ENCODE data around the gene PABPN1.
"Not testable (repeated sequence)": the region's sequence is repeated elsewhere in the genome, so short reads cannot be mapped to it uniquely, and the experiment has no call there.

Gene PABPN1

DNA sequence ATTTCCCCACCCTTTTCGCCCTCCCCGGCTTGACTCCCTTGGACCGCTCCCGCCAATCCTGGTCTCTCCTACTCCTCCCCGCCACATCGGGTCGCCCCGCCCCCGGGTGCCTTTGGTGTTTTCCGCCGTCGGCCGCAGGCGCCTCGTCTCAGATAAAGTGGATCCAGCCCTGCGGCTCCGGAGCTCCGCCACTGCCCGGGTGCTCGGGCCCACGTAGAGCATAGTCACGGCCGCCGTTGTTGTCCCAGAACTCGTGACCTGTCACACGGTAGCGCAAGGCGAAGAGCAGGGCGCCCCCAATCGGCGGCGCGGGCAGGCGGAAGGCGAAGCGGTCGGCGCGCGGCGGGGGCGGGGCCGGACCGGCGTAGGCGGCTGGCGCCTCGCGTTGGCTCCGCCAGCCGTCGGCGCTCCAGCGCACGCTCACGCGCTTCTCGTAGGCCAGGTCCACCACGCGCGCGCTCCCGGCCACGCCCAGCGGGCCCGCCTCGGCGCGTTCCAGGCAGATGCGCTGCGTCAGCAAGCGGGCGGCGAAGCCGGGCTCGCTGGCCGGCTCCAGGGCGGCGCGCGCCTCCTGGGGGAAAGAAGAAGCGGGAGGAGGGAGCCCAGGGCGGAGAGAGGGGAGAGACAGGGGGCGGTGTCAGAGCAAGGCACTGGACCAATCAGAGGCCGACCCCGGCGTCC lies 19.8 kb upstream of the PABPN1 start:
- DNase-seq (ENCODE audit: low spot score) (peak; percentile 97), FAIRE-seq (peak; percentile 13)

DNA sequence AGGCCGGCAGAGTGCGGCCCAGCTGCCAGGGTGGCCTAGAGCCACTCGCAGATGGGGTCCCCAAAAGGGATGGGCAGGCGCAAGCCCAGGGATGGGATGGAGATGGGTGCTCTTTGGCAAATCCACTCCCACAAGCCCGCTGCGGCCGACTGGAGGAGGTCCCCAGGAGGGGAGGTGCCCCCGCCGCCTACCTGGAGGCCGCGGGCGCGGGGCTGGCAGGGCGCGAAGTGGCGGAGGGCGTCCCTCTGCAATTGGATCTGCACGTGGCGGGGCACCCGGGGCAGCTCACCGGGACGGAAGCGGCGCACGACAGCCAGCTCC lies 19.3 kb upstream of the PABPN1 start:
- FAIRE-seq, result no peak
- no peak for DNase-seq (ENCODE audit: low spot score)

DNA sequence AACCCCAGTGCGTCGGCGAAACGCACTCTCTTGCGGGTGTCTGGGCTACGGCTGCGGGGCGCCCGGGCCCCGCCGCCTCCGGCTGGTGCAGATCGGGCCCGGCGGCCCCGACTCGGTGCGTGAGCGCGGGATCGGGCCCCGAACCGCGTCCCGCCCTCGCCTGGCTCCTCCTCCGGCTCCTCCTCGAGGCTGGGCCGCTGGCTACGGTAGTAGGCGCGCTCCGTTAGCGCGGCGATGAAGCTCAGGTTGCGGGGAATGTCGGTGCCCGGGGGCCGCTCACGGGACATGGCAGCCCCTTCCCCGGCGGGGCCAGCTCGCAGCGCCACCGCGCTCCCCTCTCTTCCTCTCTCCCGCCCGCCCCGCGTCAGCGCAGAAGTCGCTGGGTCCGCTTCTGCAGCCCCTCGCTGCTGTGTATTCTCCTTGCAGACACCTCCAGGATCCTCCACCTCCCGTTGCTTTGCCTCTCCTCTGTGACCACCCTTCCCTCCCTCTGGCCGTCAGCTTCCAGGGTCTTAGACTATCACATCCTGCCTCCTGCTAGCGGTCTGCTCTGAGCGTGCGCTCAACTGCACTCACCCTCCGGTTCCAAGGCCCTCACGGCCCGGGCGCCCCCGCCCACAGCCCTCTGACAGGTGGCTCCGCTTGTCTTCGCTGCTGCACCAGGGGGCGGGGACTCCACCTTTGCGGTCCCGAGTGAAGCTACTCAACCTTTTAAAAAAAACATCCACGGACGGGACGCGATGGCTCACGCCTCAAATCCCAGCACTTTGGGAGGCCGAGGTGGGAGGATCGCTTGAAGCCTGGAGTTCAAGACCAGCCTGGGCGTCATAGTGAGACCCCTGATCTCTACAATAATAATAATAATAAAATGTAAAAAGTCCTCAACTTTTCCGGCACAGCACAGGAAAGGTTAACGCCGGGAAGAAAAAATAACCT lies 18.7 kb upstream of the PABPN1 start, which contains the start of gene PPP1R3E:
PPP1R3E (minus strand) TSS at position 570 of the 936 bp plus-strand sequence; CDS start at position 287, 283 bp downstream.
- no peak for FAIRE-seq
- peak; percentile 48 for DNase-seq (ENCODE audit: low spot score)

DNA sequence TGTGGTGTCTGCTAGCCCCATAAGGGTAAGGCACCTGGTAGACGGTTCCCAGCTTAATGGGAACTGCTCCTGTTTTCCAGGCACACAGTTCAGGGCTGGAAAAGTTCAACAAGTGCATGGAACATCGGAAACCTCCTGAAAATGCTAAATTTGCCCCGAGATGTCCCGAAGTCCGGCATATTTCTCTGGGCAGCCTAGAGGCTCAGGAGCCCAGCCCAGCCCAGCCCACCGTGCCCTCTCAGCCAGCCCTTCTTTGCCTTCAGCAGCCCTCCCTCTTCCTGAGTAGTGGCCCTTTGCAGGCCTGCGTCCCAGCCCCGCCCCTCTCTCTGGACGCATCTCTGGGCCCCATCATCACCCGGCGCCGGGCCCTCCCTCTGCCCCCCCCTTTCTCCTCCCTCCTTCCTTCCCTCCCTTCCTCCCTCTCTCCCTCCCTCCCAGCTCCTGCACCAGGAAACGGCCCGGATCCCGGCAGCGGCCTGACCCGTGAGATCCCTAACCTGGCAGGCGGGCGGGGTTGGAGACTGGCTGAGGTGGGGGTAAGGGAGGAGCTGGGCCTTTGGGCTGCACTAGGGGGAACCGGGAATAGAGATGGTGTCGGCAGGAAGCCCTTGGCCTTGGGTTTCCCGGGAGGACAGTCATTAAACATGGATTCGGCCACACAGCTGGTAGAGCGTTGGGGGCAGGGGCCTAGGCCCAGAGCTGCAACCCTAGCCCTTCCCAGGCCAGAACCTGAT lies 14.7 kb upstream of the PABPN1 start, which contains the start of gene BCL2L2:
BCL2L2 (plus strand) TSS at position 422 of the 734 bp plus-strand sequence. CDS start 935 bp downstream, outside the sequence.
- peak; percentile 83 for DNase-seq (ENCODE audit: low spot score)
- FAIRE-seq, result peak; percentile 48

DNA sequence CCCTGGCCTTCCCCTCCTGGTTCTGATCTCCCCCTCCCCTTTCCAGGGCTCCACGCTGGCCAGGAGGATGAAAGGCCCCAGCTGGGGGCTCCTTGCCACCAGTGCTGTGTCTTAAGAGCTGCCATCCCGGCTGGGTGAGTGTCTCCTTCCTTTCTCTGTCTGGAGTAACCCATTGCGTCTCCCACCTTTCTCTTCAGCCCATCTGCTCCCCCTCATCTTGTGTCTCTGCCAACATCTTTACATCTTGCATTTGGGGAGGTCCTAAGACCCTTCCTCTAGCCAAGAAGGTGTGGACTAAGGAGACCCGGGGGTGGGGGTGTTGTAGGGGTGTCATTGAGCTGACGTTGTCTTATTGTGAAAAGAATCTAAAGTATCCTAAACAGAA lies 14.1 kb upstream of the PABPN1 start:
- no peak for FAIRE-seq
- DNase-seq (ENCODE audit: low spot score), result no peak

DNA sequence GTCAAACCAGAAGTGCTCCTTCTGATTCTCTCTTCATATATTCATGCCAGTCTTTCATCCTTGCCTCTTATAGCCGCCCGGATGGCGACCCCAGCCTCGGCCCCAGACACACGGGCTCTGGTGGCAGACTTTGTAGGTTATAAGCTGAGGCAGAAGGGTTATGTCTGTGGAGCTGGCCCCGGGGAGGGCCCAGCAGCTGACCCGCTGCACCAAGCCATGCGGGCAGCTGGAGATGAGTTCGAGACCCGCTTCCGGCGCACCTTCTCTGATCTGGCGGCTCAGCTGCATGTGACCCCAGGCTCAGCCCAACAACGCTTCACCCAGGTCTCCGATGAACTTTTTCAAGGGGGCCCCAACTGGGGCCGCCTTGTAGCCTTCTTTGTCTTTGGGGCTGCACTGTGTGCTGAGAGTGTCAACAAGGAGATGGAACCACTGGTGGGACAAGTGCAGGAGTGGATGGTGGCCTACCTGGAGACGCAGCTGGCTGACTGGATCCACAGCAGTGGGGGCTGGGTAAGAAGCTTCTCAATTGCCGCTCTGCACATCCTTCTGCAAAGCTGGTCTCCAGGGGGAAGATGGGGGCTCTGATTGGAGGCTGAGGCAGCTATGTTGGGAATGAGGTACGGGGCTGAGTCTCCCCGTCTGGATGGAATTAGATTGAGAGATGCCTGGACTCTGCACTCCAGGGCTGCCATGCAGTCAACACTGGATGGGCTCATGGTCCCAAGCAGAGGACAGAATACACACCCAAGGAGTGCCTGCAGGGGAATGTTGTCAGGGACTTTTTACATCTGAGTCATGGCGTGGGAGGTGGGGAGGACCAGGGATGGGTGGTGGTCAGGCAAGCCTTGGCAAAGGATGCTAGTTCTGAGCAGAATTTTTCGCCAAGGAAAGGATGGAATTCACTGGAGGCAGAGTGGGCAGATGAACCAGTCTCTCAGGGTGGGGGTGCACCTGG lies 13.3 kb upstream of the PABPN1 start:
- FAIRE-seq (no peak), DNase-seq (ENCODE audit: low spot score) (peak; percentile 25)

DNA sequence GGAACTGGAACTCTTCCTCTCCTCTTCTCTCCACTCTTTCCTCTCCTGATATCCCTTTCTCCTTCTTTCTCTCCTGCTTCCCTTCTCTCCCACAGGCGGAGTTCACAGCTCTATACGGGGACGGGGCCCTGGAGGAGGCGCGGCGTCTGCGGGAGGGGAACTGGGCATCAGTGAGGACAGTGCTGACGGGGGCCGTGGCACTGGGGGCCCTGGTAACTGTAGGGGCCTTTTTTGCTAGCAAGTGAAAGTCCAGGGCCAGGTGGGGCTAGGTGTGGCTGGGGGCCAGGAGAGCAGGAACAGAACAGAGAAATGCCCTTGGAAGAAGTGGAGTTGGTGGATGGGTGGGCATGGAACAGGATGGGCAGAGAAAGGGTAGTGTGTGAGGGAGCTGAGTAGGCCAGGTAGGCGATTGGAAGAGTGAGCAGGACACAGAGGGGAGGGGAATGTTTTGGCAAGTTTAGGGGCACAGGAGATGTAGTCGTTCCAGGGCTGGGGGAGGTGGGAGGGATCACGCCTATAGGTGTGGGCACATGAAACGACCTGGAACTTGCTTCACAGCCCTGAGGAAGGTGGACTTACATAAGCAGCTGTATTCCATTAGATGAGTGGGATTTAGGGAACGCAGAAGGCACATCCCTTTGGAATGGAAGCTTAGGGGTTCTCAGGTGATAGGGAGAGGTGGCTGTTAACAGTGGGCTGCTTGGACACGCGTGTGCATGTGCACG lies 12.4 kb upstream of the PABPN1 start:
- FAIRE-seq (no peak), DNase-seq (ENCODE audit: low spot score) (no peak)

DNA sequence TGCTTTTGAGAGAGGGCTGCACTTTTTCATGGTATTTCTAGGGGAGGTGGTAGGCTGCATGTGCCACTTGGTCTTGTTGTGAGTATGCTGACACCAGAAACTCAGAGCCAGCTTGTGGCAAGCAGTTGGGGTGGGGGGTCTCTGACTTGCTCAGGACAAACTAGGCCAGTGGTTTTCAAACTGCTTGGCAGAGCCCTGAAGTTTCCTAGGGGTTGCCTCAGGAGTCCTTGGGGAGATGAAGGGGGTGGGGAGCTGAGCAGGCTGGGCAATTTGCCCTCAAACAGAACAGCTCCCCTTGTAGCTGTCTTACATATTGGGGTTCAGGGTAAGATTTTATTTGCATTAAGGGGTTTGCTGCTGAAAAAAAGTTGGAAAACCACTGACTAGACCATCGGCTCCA lies 10.7 kb upstream of the PABPN1 start:
- FAIRE-seq (no peak), DNase-seq (ENCODE audit: low spot score) (no peak)

DNA sequence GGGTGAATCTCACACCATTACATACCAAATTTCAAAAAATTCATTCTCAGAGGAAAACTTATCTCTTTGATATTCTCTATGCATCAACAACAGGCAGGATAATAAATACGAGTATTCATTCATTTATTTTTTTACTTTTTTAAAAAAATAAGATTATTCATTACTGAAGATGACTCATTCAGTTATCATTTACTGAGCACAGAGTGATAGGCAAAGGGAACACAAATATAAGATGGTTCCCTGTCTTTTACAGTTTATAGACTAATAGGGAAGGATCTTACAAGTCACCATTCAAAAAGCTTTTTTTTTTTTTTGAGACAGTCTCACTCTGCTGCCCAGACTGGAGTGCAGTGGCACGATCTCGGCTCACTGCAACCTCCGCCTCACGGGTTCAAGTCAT lies 5.0 kb upstream of the PABPN1 start:
- no peak for DNase-seq (ENCODE audit: low spot score)
- no peak for FAIRE-seq

DNA sequence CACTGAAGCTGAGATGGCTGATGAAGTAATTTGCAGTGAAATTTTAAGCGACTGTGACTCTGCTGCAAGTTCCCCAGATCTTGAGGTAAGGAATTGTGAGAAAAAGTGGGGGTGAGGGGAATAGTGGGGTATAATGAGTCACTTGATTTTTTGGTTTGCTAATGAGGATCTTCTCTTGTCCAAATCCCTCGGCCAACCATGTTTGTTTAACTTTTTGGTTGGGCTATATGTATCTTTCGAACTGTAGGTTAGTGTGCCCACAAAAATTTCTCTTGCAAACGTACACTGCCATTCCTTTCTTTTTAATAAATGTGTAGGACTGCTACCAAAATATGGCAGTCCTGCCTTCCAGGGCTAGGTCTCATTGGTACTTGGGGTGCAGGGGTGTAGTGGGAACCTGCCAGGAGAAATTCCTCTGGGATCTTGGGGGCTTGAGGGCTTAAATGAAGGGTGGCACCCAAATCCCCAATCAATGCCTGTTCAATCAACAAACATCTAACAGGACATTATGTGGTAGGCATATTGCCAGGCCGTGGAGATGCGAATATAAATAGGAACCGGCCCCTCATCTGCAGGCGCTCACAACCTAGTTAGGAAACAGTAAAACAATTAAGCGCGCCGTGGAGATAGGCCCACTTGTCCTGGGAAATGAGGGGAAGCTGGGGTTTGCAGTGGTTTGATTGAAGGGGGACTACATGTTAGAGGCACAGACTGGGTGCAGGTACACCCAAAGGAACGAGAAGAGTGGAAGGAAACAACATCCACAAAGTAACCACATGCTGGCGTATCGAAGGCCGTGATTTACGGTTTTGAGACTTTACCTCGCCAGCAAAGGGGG lies 1.3 kb upstream of the PABPN1 start:
- DNase-seq (ENCODE audit: low spot score), result no peak
- no peak for FAIRE-seq

DNA sequence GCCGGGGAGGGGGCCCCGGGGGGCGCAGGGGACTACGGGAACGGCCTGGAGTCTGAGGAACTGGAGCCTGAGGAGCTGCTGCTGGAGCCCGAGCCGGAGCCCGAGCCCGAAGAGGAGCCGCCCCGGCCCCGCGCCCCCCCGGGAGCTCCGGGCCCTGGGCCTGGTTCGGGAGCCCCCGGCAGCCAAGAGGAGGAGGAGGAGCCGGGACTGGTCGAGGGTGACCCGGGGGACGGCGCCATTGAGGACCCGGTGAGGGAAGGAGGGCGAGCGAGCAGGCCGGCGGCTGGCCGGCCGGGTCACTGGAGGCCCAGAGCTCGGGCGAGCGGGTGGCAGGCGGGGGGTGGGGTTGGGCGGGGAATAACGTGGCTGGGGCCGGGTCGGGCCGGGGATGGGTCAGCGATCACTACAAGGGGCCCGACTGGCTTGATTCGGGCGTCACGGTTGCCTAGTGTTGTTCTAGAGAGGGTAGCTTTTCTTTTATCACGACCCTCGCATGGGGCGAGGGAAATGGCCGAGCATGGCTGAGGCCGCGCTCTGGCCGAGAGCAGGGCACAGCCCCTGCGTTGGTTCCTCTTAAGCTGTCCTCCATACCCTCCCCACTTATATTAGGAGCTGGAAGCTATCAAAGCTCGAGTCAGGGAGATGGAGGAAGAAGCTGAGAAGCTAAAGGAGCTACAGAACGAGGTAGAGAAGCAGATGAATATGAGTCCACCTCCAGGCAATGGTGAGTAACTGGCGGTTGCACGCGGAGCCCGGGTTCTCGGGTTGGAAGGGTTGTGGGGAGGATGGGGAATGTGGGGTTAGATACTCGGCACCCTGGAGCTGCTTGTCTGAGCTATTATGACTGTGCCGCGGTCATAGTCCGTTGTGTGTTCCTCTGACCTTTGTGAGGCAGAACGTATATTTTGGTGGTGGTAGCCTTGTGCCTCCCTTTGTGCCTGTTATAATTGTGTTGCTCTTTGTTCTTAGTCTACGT lies 603 bp downstream of the PABPN1 start:
- FAIRE-seq (no peak), DNase-seq (ENCODE audit: low spot score) (peak; percentile 58)

DNA sequence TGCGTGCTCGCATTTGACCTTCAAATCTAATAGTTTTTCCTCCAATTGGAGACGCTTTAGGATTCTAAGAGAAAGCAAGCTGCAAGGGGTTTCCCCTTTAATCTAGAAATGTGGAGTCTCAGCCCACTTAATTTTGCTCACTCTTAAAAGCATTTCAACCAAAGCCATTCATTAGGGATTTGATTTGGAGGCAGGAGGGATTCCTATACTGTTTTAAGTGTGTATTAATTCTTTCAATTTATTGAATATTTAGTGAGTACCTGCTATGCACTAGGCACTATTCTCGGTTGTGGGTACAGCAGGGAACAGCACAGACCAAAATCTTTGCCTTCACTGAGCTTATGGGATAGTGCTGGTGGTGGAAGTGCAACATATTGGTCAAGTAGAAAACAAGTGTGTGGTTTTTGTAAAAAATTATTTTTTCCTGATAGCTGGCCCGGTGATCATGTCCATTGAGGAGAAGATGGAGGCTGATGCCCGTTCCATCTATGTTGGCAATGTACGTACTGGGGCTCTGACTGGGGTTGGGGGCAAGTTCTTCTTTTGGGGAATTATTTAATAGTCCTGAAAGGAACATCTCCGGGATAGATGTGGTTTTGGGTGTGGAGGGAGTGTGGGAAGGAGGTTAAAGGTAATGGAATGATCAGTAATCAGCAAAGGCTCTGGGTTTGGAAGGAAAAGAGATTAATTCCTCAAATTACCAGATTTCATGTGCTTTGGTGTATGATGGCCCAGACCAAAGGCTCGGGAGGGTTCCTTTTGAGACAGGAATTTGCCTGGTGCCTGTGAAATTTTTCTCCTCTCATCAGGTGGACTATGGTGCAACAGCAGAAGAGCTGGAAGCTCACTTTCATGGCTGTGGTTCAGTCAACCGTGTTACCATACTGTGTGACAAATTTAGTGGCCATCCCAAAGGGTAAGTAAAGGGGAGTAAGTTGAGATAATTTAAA lies 1.6 kb downstream of the PABPN1 start:
- no peak for DNase-seq (ENCODE audit: low spot score)

DNA sequence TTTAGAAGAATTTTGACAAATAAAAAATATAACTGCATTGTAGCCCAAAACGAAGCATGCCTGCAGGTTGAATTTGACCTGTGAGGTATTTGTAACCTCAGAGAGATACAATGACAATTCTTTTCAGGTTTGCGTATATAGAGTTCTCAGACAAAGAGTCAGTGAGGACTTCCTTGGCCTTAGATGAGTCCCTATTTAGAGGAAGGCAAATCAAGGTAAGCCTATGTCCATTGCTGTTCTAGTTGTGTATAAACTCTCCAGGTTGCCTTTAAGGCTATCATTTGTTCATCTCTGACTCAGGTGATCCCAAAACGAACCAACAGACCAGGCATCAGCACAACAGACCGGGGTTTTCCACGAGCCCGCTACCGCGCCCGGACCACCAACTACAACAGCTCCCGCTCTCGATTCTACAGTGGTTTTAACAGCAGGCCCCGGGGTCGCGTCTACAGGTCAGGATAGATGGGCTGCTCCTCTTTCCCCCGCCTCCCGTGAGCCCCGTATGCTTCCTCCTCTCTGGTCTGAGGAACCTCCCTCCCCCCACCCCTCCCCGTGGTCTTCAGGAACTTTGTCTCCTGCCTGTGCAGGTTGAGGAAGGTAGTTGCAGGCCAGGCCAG lies 2.7 kb downstream of the PABPN1 start:
- FAIRE-seq (no peak), DNase-seq (ENCODE audit: low spot score) (no peak)

More for the DNA sequence above, 1.6 kb downstream of the PABPN1 start:
- FAIRE-seq, result no peak

DNA sequence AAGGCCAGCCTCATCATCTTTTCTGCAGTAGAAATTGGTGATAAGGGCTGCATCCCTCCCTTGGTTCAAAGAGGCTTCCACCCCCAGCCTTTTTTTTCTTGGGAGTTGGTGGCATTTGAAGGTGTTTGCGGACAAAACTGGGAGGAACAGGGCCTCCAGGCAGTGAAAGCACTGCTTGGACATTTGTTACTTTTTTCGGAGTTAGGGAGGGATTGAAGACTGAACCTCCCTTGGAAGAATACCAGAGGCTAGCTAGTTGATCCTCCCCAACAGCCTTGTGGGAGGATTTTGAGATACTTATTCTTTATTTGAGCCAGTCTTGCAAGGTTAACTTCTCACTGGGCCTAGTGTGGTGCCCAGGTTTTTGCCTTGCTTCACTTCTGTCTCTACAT lies 3.2 kb downstream of the PABPN1 start:
- FAIRE-seq, result no peak

DNA sequence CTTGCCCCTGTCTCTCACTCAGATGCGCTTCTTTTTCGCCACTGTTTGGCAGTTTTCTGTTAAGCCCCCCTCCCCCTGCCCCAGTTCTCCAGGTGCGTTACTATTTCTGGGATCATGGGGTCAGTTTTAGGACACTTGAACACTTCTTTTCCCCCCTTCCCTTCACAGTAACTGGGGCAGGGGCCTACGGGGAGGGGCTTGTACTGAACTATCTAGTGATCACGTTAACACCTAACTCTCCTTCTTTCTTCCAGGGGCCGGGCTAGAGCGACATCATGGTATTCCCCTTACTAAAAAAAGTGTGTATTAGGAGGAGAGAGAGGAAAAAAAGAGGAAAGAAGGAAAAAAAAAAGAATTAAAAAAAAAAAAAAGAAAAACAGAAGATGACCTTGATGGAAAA lies 3.7 kb downstream of the PABPN1 start:
- FAIRE-seq, result no peak
- DNase-seq (ENCODE audit: low spot score), result no peak

More for the DNA sequence above, 3.2 kb downstream of the PABPN1 start:
- no peak for DNase-seq (ENCODE audit: low spot score)

DNA sequence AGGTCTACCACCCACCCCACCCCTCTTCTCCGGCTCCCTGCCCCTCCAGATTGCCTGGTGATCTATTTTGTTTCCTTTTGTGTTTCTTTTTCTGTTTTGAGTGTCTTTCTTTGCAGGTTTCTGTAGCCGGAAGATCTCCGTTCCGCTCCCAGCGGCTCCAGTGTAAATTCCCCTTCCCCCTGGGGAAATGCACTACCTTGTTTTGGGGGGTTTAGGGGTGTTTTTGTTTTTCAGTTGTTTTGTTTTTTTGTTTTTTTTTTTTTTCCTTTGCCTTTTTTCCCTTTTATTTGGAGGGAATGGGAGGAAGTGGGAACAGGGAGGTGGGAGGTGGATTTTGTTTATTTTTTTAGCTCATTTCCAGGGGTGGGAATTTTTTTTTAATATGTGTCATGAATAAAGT lies 4.5 kb downstream of the PABPN1 start:
- FAIRE-seq; DNase-seq (ENCODE audit: low spot score): not testable (repeated sequence)

All from urothelium cell line (cell line).